Upper lobe of left lung (tissue), 6 donors: ENCODE measurements around the gene EHF. TPM values are rescaled to one million over a fixed set of nuclear protein-coding genes. Genes with fewer than 3 reads are reported as not detected.

Source experiments
- ATAC-seq, 2 donors: fragments of 200-7000 bp; cut with Tn5 transposase; one replicate each; pipeline ENCODE4 v1.9.1; 2022; ENCODE audit warnings: mild to moderate bottlenecking in 2 of 2, moderate library complexity in 2 of 2; ENCODE audit not compliant: low FRiP score in 2 of 2
- DNase-seq, 2 donors: peaks; one replicate each; pipeline ENCODE4 v3.0.0-alpha.2; 2019 to 2020
- H3K27ac ChIP-seq, 4 donors: fragments of 200-600 bp; sonication (generic); one replicate each; pipeline ENCODE4 v1.5.1; 2016 to 2019
- H3K27me3 ChIP-seq, 4 donors: fragments of 200-600 bp; sonication (generic); one replicate each; pipeline ENCODE4 v1.5.1; 2017 to 2019
- H3K36me3 ChIP-seq, 4 donors: fragments of 200-600 bp; sonication (generic); one replicate each; pipeline ENCODE4 v1.5.1; 2016 to 2019
- H3K4me1 ChIP-seq, 4 donors: fragments of 200-600 bp; sonication (generic); one replicate each; pipeline ENCODE4 v1.5.1; 2018 to 2019
- H3K4me3 ChIP-seq, 4 donors: fragments of 200-600 bp; sonication (generic); one replicate each; pipeline ENCODE4 v1.5.1; 2017 to 2019; ENCODE audit warnings: mild to moderate bottlenecking in 2 of 4, moderate library complexity in 1 of 4
- H3K9me3 ChIP-seq, 4 donors: fragments of 200-600 bp; sonication (generic); one replicate each; pipeline ENCODE4 v1.5.1; 2018 to 2019
- EP300 ChIP-seq, 4 donors: sonication (generic); formaldehyde crosslinking; IDR thresholded peaks; one replicate each; pipeline ENCODE4 v1.5.1; 2017; ENCODE audit warnings: antibody characterized with exemption in 4 of 4, control low read depth in 2 of 4
- POLR2A ChIP-seq, 4 donors: fragments of 450-650 bp; IDR thresholded peaks; one replicate each; pipeline ENCODE4 v1.5.1; 2016 to 2017; ENCODE audit warnings: antibody characterized with exemption in 4 of 4, mild to moderate bottlenecking in 2 of 4
- POLR2AphosphoS5 ChIP-seq, 2 donors: sonication (generic); formaldehyde crosslinking; IDR thresholded peaks; one replicate each; pipeline ENCODE4 v1.5.1; 2017; ENCODE audit warnings: antibody characterized with exemption in 2 of 2
- WGBS, 2 donors: methylation state at CpG; one replicate each; pipeline ENCODE4 v1.1.5; 2017 to 2018; 5-methylcytosine and 5-hydroxymethylcytosine counted together
- total RNA-seq, 6 donors: library from RNA; depleted of rRNA in 4 of 6; stranded (reverse); fragments of >200 nt in 4 of 6; gene quantifications; one replicate each; pipeline versions ENCODE4 v1.1.0 to v1.2.1, GENCODE V29; 2016 to 2021
- TF ChIP-seq, protein P1 (sequence below), 6 experiments: fragments of 450-650 bp in 4 of 6; fragments of 200-600 bp in 2 of 6; sonication (generic) in 2 of 6; IDR thresholded peaks; one replicate each; pipeline ENCODE4 v1.5.1; 2016 to 2019; ENCODE audit warnings: antibody characterized with exemption in 6 of 6
- donor health status: DM: no; HTN: no; CAD: no; lungs with moderate emphysema.
- donor health status: DM: no; HTN: yes; CAD: no; lungs with severe emphysema.

The EHF gene
- total RNA-seq, 6 donors from 2014 or later: 31.8 to 122 (median 57.7) TPM

- H3K9me3 ChIP-seq: no peaks in the 10 kb centered on the region
- peak in 1 of 2 donors; percentile 35 for DNase-seq
- WGBS, 2 donors: 49 to 50% methylated on average over 7 of the region's 7 CpGs
- H3K36me3 ChIP-seq: no peaks in the 10 kb centered on the region
- H3K27ac ChIP-seq: peak overlapping the region; percentile 53 to 69 (median 58)
- H3K4me1 ChIP-seq: peaks cover 3 to 29% (median 12%) of the 10 kb centered on the region in 4 donors
- TF ChIP-seq POLR2AphosphoS5 (IDR thresholded peaks at IDR 0.05) (no peak), EP300 (IDR thresholded peaks at IDR 0.05) (no peak), POLR2A (IDR thresholded peaks at IDR 0.05) (no peak)
- TF ChIP-seq, protein P1, sequence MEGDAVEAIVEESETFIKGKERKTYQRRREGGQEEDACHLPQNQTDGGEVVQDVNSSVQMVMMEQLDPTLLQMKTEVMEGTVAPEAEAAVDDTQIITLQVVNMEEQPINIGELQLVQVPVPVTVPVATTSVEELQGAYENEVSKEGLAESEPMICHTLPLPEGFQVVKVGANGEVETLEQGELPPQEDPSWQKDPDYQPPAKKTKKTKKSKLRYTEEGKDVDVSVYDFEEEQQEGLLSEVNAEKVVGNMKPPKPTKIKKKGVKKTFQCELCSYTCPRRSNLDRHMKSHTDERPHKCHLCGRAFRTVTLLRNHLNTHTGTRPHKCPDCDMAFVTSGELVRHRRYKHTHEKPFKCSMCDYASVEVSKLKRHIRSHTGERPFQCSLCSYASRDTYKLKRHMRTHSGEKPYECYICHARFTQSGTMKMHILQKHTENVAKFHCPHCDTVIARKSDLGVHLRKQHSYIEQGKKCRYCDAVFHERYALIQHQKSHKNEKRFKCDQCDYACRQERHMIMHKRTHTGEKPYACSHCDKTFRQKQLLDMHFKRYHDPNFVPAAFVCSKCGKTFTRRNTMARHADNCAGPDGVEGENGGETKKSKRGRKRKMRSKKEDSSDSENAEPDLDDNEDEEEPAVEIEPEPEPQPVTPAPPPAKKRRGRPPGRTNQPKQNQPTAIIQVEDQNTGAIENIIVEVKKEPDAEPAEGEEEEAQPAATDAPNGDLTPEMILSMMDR (IDR thresholded peaks at IDR 0.05): no peak
- no peaks in the 10 kb centered on the region for H3K27me3 ChIP-seq
- no peak overlapping the region for H3K4me3 ChIP-seq
- ATAC-seq: peak in 1 of 2 donors; percentile 62
Measured at GRCh38 chr11:34632105-34632791, 11.4 kb downstream of the EHF start.

GRCh38 chr11:34633640-34633989 lies 12.7 kb downstream of the EHF start:
- DNase-seq (no peak), ATAC-seq (peak in 1 of 2 donors; percentile 7)
- Histone ChIP-seq H3K4me1 (peaks cover 3 to 34% (median 17%) of the 10 kb centered on the region in 4 donors), H3K27me3 (no peaks in the 10 kb centered on the region), H3K36me3 (no peaks in the 10 kb centered on the region), H3K27ac (peak overlapping the region in 1 of 4 donors; percentile 1), H3K4me3 (no peak overlapping the region), H3K9me3 (no peaks in the 10 kb centered on the region)
- no peak for TF ChIP-seq POLR2AphosphoS5 (IDR thresholded peaks at IDR 0.05)
- TF ChIP-seq, protein P1 (IDR thresholded peaks at IDR 0.05): no peak
- TF ChIP-seq EP300 (IDR thresholded peaks at IDR 0.05): no peak
- no peak for TF ChIP-seq POLR2A (IDR thresholded peaks at IDR 0.05)

DNA sequence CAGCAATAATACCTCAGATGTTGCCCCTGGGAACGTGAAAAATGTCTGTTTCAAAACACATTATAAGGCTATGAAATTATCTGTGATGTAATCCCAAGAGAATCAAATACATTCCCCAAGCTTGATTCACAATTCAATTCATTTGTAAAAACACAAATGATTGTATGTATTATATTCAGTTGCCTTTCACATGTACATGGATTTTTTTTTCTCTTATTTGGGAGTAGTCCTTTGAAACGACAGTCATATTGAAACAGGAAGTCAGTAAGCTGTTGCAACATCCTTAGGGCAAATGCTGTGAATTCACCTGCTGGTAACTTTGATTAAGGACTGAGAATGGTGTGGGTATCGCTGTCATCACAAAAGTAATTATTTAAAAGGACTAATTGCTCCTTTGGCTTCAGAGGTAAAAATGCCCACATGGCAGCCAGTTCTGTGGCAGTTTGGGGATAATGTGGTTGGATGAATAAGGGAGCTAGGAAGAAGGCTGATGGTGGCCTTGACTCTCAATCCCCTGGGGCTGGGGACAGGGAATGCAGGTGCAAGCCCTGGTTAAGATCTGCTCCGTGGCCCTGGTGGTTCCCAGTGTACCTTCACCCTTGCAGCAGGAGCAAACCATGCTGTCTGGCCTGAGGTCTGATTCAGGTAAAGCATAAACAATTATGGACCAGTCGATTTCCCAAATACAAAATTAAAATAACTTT lies 13.2 kb downstream of the EHF start:
- Histone ChIP-seq H3K27ac (peak overlapping the region in 2 of 4 donors; percentile 17 to 52), H3K4me1 (peaks cover 3 to 38% (median 20%) of the 10 kb centered on the region in 4 donors), H3K27me3 (no peaks in the 10 kb centered on the region), H3K9me3 (no peaks in the 10 kb centered on the region), H3K36me3 (no peaks in the 10 kb centered on the region), H3K4me3 (no peak overlapping the region)
- no peak for DNase-seq
- WGBS, 2 donors: 36 to 37% methylated on average over 5 of the region's 5 CpGs
- peak in 1 of 2 donors; percentile 45 for ATAC-seq
- TF ChIP-seq POLR2AphosphoS5 (IDR thresholded peaks at IDR 0.05): no peak
- no peak for TF ChIP-seq POLR2A (IDR thresholded peaks at IDR 0.05)
- TF ChIP-seq, protein P1 (IDR thresholded peaks at IDR 0.05): peak in 1 of 6 experiments; percentile 44

- no peak for ATAC-seq
- H3K27me3 ChIP-seq: no peaks in the 10 kb centered on the region
- no peak for DNase-seq
- TF ChIP-seq EP300 (IDR thresholded peaks at IDR 0.05) (no peak), POLR2AphosphoS5 (IDR thresholded peaks at IDR 0.05) (no peak), POLR2A (IDR thresholded peaks at IDR 0.05) (no peak)
- TF ChIP-seq, protein P1 (IDR thresholded peaks at IDR 0.05): no peak
- WGBS, 2 donors: 75 to 77% methylated on average over 2 of the region's 2 CpGs
- H3K36me3 ChIP-seq: no peaks in the 10 kb centered on the region
- no peaks in the 10 kb centered on the region for H3K9me3 ChIP-seq
- H3K4me1 ChIP-seq: peaks cover 5 to 42% (median 23%) of the 10 kb centered on the region in 4 donors
- H3K4me3 ChIP-seq: no peak overlapping the region
- H3K27ac ChIP-seq: peak overlapping the region in 1 of 4 donors; percentile 52
Measured at GRCh38 chr11:34634694-34635062, 13.8 kb downstream of the EHF start.
